GM12878 (cell line): ENCODE measurements around the gene SLC25A29. TPM values are rescaled to one million over a fixed set of nuclear protein-coding genes. Genes with fewer than 3 reads are reported as not detected.

Source experiments
- ATAC-seq: fragments of 200-7000 bp; cut with Tn5 transposase; 3 replicates; pipeline ENCODE4 v1.9.1; 2020; ENCODE audit warnings: mild to moderate bottlenecking, moderate library complexity
- BruUV-seq: library from RNA; stranded (reverse); fragments of 400-500 nt; replicated peaks from 2 replicates; lab custom pipeline; 2021; lab: Mats Ljungman, UMichigan
- CTCF ChIA-PET: fragments of 300-600 bp; sonication (Branson Sonifier 250); formaldehyde crosslinking; extraction: SDS; loops from one replicate; lab custom pipeline; 2021; ENCODE audit warnings: inconsistent platforms; lab: Yijun Ruan, JAX
- POLR2A ChIA-PET: fragments of 350-600 bp; formaldehyde crosslinking; extraction: SDS; loops from one replicate; lab custom pipeline; 2021; ENCODE audit warnings: inconsistent platforms; lab: Charles Lee
- RAD21 ChIA-PET: fragments of 300-600 bp; sonication (Branson Sonifier 250); formaldehyde crosslinking; loops from one replicate; lab custom pipeline; 2023; ENCODE audit warnings: antibody characterized with exemption; ENCODE audit not compliant: unreplicated experiment; lab: Charles Lee
- SMC1A ChIA-PET: fragments of 300-600 bp; sonication (Branson Sonifier 250); formaldehyde crosslinking; loops from one replicate; lab custom pipeline; 2023; ENCODE audit not compliant: unreplicated experiment, uncharacterized antibody; lab: Charles Lee
- DNase-seq: peaks from one replicate; pipeline ENCODE4 v3.0.0-alpha.2; 2011; ENCODE audit warnings: low read depth, low spot score
- FAIRE-seq: peaks from 3 replicates; lab custom pipeline; 2011; peaks lifted over from hg19 to GRCh38; lab: Jason Lieb, UNC
- H2AFZ ChIP-seq: 2 replicates; pipeline ENCODE4 v1.6.0; 2011; ENCODE audit warnings: low read depth, low read length, control low read depth; ENCODE audit not compliant: control insufficient read depth
- H3K27ac ChIP-seq: 2 replicates; pipeline ENCODE4 v1.5.1; 2011; ENCODE audit warnings: control low read depth; ENCODE audit not compliant: control insufficient read depth, insufficient read depth
- H3K27me3 ChIP-seq, 2 experiments: replicated peaks in 1 of 2; 2 replicates each; pipeline versions ENCODE4 v1.6.0 to v1.6.1; 2011; ENCODE audit warnings: low read length in 1 of 2; ENCODE audit not compliant: control insufficient read depth in 2 of 2, insufficient read depth in 2 of 2
- H3K36me3 ChIP-seq, 2 experiments: 2 replicates each; pipeline ENCODE4 v1.5.1; 2011; ENCODE audit warnings: low read length in 1 of 2; ENCODE audit not compliant: control insufficient read depth in 2 of 2, insufficient read depth in 2 of 2
- H3K4me1 ChIP-seq: 2 replicates; pipeline ENCODE4 v1.6.1; 2011; ENCODE audit warnings: mild to moderate bottlenecking, low read length, moderate library complexity, mixed read lengths; ENCODE audit not compliant: control insufficient read depth, insufficient read depth
- H3K4me2 ChIP-seq: 2 replicates; pipeline ENCODE4 v1.6.0; 2011; ENCODE audit warnings: control low read depth; ENCODE audit not compliant: control insufficient read depth, insufficient read depth
- H3K4me3 ChIP-seq: fragments of 200-600 bp; sonication (generic); 2 replicates; pipeline ENCODE4 v1.5.1; 2016
- H3K79me2 ChIP-seq: 2 replicates; pipeline ENCODE4 v1.6.0; 2011; ENCODE audit warnings: low read length; ENCODE audit not compliant: control insufficient read depth, insufficient read depth
- H3K9ac ChIP-seq: 2 replicates; pipeline ENCODE4 v1.8.0; 2011; ENCODE audit warnings: low read length, control low read depth, mixed read lengths; ENCODE audit not compliant: control insufficient read depth, insufficient read depth
- H3K9me3 ChIP-seq: replicated peaks from 3 replicates; pipeline ENCODE4 v1.5.1; 2011; ENCODE audit warnings: mild to moderate bottlenecking, low read length; ENCODE audit not compliant: control insufficient read depth, insufficient read depth
- H4K20me1 ChIP-seq: 2 replicates; pipeline ENCODE4 v1.6.0; 2011; ENCODE audit not compliant: control insufficient read depth, insufficient read depth
- ASH2L ChIP-seq: fragments of 300-600, 200-600 bp; sonication (generic); IDR thresholded peaks from 2 replicates; pipeline ENCODE4 v1.6.1; 2017; ENCODE audit warnings: low read depth, mild to moderate bottlenecking, borderline replicate concordance
- ATF2 ChIP-seq: IDR thresholded peaks from 2 replicates; pipeline ENCODE4 v1.6.1; 2012; ENCODE audit warnings: low read length, inconsistent platforms
- CEBPB ChIP-seq, 2 experiments: fragments of 150-350 bp in 1 of 2; IDR thresholded peaks; 2 replicates each; pipeline ENCODE4 v1.6.1; 2012 to 2014; ENCODE audit warnings: low read depth in 2 of 2, low read length in 2 of 2, borderline replicate concordance in 1 of 2, inconsistent platforms in 1 of 2
- CREM ChIP-seq: IDR thresholded peaks from 2 replicates; pipeline ENCODE4 v1.6.1; 2014; ENCODE audit warnings: antibody characterized with exemption, low read depth
- CTCF ChIP-seq, 3 experiments: IDR thresholded peaks in 2 of 3; conservative IDR thresholded peaks in 1 of 3; 2 replicates each; pipeline ENCODE4 v1.5.1; 2011; ENCODE audit warnings: low read depth in 3 of 3, low read length in 3 of 3, mild to moderate bottlenecking in 3 of 3, control low read depth in 2 of 3, moderate library complexity in 2 of 3, inconsistent platforms in 1 of 3, mixed read lengths in 1 of 3; ENCODE audit not compliant: control insufficient read depth in 2 of 3, insufficient read depth in 1 of 3; ENCODE audit errors: extremely low read depth in 1 of 3
- E2F4 ChIP-seq: IDR thresholded peaks from 2 replicates; pipeline ENCODE4 v1.6.1; 2012; ENCODE audit warnings: low read depth, low read length, improper control_type of control experiment
- ESRRA ChIP-seq: IDR thresholded peaks from 2 replicates; pipeline ENCODE4 v1.6.1; 2012; ENCODE audit warnings: mild to moderate bottlenecking, low read length, improper control_type of control experiment
- HDGF ChIP-seq: fragments of 450-650 bp; IDR thresholded peaks from 2 replicates; pipeline ENCODE4 v1.6.1; 2016; ENCODE audit warnings: antibody characterized with exemption
- IKZF2 ChIP-seq, 2 experiments: fragments of 450-650 bp; IDR thresholded peaks; 2 replicates each; pipeline ENCODE4 v1.6.1; 2017; ENCODE audit warnings: mild to moderate bottlenecking in 2 of 2, moderate library complexity in 2 of 2
- JUNB ChIP-seq: IDR thresholded peaks from 2 replicates; pipeline ENCODE4 v1.6.1; 2016; ENCODE audit warnings: antibody characterized with exemption, mild to moderate bottlenecking
- KLF5 ChIP-seq: fragments of 450-650 bp; IDR thresholded peaks from 2 replicates; pipeline ENCODE4 v1.6.1; 2014; ENCODE audit warnings: mild to moderate bottlenecking; ENCODE audit not compliant: partially characterized antibody
- NR2F1 ChIP-seq: fragments of 450-650 bp; conservative IDR thresholded peaks from 2 replicates; pipeline ENCODE4 v1.6.1; 2017; ENCODE audit warnings: mild to moderate bottlenecking
- PBX3 ChIP-seq: IDR thresholded peaks from 2 replicates; pipeline ENCODE4 v1.6.1; 2011; ENCODE audit warnings: mild to moderate bottlenecking, low read depth, low read length, moderate library complexity; ENCODE audit not compliant: insufficient replicate concordance
- RELA ChIP-seq: fragments of 450-650 bp; IDR thresholded peaks from 2 replicates; pipeline ENCODE4 v1.8.0; 2014; ENCODE audit warnings: borderline replicate concordance; ENCODE audit not compliant: partially characterized antibody
- TBL1XR1 ChIP-seq: IDR thresholded peaks from 2 replicates; pipeline ENCODE4 v1.6.1; 2012; ENCODE audit warnings: low read depth, low read length, improper control_type of control experiment
- ZNF592 ChIP-seq: fragments of 450-650 bp; IDR thresholded peaks from 2 replicates; pipeline ENCODE4 v1.6.1; 2017; ENCODE audit warnings: mild to moderate bottlenecking, moderate library complexity
- WGBS: methylation state at CpG from one replicate; pipeline ENCODE4 v1.1.6; 2016; ENCODE audit warnings: low lambda C conversion rate; ENCODE audit not compliant: insufficient replicate concordance, insufficient coverage; ENCODE audit errors: missing lambda C conversion rate; 5-methylcytosine and 5-hydroxymethylcytosine counted together
- in situ Hi-C: fragments of 300-500 bp; cut with MboI; formaldehyde crosslinking; loops from 9 replicates; pipeline ENCODE4 v1.14.3; 2018; ENCODE audit warnings: mixed read lengths
- intact Hi-C: fragments of 100-400 bp; cut with micrococcal nuclease; formaldehyde crosslinking; loops from one replicate; pipeline ENCODE4 v1.14.2; 2022; ENCODE audit not compliant: unreplicated experiment
- polyA plus RNA-seq, 11 experiments: library from polyadenylated mRNA; depleted of rRNA in 4 of 11; unstranded in 6 of 11; stranded (reverse) in 5 of 11; fragments of >200 nt; fragmentation: Nextera tagmentation in 4 of 11; fragmentation: Illumina TruSeq in 1 of 11; extraction: Ambion mirVana in 4 of 11; extraction: Trizol in 1 of 11; gene quantifications; 1 replicate in 1 of 11; 2 replicates in 10 of 11; pipeline versions ENCODE4 v1.2.1 to v1.2.3, GENCODE V29; 2011 to 2016; ENCODE audit warnings: inconsistent platforms in 2 of 11, missing spikeins in 2 of 11, low read depth in 1 of 11
- total RNA-seq, 4 experiments: library from RNA; depleted of rRNA in 3 of 4; stranded (reverse); fragments of >200 nt in 3 of 4; fragmentation: Illumina TruSeq in 1 of 4; extraction: Trizol in 1 of 4; gene quantifications; 2 replicates each; pipeline versions ENCODE4 v1.2.1 to v1.2.3, GENCODE V29; 2013 to 2021

SLC25A29 gene
- total and polyA plus RNA-seq, 10 of the 15 experiments (the other 5 are each of a cell fraction or from before 2014, with no cell fraction given), result 0.42 to 13.3 (median 4.0) TPM; not detected in 1

- Histone ChIP-seq H3K4me2 (no peak overlapping the region), H2AFZ (no peak overlapping the region), H3K79me2 (no peaks in the 10 kb centered on the region), H3K9ac (no peak overlapping the region), H3K4me3 (no peak overlapping the region), H3K27me3 (no peaks in the 10 kb centered on the region), H3K4me1 (no peaks in the 10 kb centered on the region), H3K27ac (no peak overlapping the region), H4K20me1 (no peaks in the 10 kb centered on the region), H3K36me3 (no peaks in the 10 kb centered on the region), H3K9me3 (no peaks in the 10 kb centered on the region)
- in situ Hi-C loops (no loop called here), intact Hi-C loops (no loop called here)
- CTCF ChIA-PET, result no interaction called here
- RAD21 ChIA-PET, result no interaction called here
- SMC1A ChIA-PET, result no interaction called here
- WGBS, result 46% methylated on average over 17 of the region's 17 CpGs
- BruUV-seq, result no TSS peak
- FAIRE-seq (no peak), ATAC-seq (no peak), DNase-seq (no peak)
- POLR2A ChIA-PET, result no interaction called here
- no peak for TF ChIP-seq NR2F1
- no peak for TF ChIP-seq HDGF
- TF ChIP-seq JUNB, result no peak
- TF ChIP-seq ZNF592, result no peak
- no peak for TF ChIP-seq ASH2L
- TF ChIP-seq IKZF2 (IDR thresholded peaks at IDR 0.05), result no peak
- TF ChIP-seq ESRRA, result no peak
- TF ChIP-seq CTCF (IDR thresholded peaks at IDR 0.05 in 2 of 3, conservative IDR thresholded peaks at IDR 0.05 in 1 of 3; ENCODE audit: control insufficient read depth in 2 of 3, extremely low read depth in 1 of 3, insufficient read depth in 1 of 3, low read depth in 3 of 3, low read length in 3 of 3), result no peak
- TF ChIP-seq PBX3, result no peak
- TF ChIP-seq CREM, result no peak
- TF ChIP-seq KLF5, result no peak
- TF ChIP-seq RELA, result no peak
- TF ChIP-seq TBL1XR1, result no peak
- no peak for TF ChIP-seq E2F4
- no peak for TF ChIP-seq ATF2
- no peak for TF ChIP-seq CEBPB (IDR thresholded peaks at IDR 0.05; ENCODE audit: borderline replicate concordance in 1 of 2, low read depth in 2 of 2, low read length in 2 of 2)
Measured at GRCh38 chr14:100325231-100325632, 19.0 kb upstream of the SLC25A29 start.
